GM21360 (cell line): ENCODE data around the gene MTHFS.
A peak's percentile ranks its signal among the peaks of the same experiment; 100 is the strongest.
"Not testable (repeated sequence)": the region's sequence is repeated elsewhere in the genome, so short reads cannot be mapped to it uniquely, and the experiment has no call there.

Experiments used
- ATAC-seq: cut with Tn5 transposase; IDR thresholded peaks from one replicate; pipeline ENCODE4 v1.9.1; 2021; ENCODE audit warnings: mild to moderate bottlenecking, moderate library complexity; ENCODE audit not compliant: unreplicated experiment

The MTHFS gene

DNA sequence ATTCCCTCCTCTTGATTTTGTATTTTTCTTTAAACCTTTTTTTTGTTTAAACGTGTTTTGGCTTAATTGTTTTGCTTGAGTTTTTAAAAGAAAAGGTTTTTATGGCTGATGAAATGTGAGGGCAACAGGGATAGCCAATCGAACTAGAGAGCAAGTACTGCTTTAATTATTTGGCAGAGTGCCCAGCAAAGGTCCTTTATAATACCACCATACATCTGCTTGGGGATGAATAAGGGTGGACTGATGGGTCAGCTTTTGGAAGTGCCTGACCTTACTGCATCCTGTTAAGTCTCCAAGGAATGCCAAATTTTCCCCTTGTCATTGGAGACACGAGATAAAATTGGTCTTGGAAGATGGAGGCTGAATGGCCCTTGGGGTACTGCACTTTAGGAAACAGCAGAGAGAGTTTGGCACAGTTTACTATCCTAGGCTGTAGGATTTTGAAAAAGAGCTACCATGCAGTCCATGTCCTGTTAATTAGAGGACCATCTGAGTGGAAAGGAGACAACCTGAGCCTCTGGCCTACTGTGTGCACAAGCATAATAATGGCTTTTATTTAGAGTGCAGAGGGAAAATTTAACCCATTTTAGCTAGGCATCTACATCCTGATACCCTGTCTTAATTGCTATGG lies 19.8 kb upstream of the MTHFS start:
- ATAC-seq, result no peak

DNA sequence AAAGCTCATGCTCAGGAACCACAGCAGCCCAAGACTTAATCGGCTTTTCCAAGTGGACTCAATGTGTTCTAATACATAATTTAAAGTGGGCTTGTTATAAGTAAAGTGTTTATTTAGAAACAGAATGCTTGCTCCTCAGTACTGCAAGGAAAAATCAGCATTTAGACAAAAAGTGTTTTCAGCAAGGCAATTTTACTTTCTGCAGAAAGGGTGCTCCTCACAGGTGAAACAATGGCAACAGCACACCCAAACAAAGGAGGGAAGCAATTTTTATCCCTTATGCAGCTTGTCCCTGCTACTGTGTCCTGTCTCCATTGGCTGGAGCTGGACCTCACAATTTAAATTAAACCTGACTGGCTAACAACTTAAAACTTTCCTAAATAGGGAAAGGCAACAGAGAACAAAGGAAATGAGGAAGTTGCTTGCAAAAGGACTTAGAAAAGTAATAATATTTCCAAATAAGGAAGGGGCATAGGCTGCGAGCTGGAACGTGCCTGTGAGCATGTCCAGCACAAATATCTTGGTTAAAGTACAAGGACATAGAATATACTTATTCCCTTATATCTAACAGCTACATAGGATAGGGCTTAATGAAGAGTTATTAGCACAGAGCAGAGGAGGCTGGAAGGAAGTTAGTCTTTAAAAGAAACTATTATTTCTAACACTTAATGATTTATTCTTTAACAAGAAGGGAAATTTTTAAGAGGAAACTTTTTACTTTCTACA lies 19.1 kb upstream of the MTHFS start:
- ATAC-seq, result not testable (repeated sequence)

DNA sequence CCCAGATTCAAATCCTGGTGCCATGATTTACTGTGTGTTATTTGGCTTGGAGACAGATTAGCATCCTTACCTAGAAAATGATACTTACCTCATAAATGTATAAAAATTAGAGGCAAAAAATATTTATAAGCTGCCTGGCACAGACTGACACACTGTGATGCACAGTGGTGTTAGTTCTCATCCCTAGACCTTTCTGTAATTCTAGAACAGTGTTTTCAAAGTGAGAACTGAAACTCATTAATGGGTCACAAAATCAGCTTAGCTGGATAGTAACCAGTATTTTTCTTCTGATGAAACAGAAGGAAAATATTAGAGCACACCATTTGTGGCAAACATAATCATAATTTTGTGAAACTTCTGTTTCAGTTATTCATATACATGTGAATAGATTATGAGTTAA lies 17.9 kb upstream of the MTHFS start:
- ATAC-seq, result no peak

DNA sequence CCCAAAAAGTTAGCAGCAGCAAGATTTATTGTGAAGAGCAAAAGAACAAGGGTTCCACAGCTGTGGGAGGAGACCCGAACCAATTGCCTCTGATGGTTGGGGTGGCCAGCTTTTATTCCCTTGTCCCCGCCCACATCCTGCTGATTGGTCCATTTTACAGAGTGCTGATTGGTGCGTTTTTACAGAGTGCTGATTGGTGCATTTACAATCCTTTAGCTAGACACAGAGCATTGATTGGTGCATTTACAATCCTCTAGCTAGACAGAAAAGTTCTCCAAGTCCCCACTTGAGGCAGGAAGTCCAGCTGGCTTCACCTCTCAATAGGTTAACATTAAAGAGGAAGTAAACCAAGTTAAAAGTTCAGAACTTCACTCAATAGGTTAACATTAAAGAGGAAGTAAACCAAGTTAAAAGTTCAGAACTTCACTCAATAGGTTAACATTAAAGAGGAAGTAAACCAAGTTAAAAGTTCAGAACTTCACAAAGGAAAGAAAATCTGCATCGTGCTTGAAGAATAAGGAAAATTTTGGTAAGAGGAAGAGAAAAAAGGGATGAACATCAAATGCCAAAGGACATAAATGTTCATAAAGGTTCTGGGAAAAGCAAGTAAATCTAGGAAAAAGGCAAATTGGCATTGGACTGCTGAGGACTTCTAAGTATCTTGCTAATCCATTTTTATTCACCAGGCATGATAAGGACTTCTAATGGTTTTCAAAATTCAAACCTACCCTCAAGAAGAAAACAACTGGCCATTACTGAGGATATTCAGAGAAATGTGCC lies 12.9 kb upstream of the MTHFS start:
- not testable (repeated sequence) for ATAC-seq

DNA sequence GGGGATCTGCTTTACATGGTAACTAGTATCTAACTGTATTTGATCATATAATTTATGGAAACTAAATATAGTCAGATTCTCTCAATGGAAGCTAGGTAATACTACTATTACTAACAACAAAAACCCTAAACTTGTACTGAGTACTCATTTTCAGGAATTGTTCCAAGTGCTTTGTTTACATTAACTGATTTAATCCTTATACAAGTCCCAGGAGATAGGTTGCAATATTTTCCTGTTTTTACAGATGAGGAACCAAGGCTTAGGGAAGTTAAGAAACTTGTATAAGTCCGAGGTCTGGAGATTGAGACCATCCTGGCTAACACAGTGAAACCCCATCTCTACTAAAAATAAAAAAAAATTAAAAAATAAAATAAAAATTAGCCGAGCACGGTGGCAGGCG lies 7.5 kb upstream of the MTHFS start:
- ATAC-seq, result no peak

DNA sequence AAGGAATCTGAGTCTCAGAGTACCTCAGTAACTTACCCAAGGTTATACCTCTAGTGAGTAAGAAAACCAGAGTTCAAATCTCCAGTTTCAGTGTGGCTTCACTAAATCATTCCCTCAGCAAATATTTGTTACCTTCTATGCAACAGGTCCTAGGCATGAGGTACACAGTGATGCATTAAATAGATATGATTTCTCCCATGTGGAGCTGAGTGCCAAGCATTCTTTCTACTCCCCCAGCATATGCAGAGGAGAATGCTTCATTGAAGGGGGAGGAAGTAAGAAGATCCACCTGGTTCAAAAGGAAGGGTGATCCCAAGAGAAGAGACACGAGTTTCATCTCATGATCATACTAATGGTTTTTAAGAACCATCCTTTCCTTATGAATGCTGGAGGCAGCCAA lies 6.8 kb upstream of the MTHFS start:
- ATAC-seq, result no peak

DNA sequence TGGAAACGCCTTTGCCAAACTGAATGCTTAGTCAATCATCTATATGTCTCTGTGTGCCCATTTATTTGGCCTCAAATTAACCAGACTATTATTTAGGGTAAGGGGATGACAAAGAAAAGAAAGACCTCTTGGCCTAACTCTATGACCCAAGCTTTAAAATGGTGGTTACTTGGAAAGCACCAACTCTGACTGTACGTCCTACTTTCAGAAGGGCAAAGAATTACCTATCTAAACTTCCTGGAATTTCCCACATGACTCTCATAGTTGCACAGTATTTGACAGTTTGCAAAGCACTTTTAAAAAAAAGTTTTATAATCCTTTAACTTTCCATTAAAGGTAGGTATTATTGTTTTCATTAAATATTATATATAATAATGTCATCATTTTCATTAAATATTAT lies 6.3 kb upstream of the MTHFS start:
- no peak for ATAC-seq

DNA sequence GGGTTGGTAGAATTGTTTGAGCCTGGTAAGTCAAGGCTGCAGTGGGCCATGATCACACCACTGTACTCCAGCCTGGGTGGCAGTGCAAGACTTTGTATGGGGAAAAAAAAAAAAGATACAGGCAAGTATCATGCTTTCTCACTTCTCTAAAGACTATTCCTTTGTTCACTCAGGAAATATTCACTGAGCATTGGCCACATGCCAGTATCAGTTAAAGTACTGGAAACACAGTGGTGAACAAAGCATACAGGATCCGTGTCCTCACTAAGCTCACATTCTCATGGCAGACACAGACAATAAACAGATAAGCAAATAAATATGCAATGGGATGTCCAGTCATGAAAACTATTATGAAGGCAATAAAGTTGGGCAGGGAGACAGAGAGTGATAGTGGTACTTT lies 5.1 kb upstream of the MTHFS start:
- no peak for ATAC-seq

DNA sequence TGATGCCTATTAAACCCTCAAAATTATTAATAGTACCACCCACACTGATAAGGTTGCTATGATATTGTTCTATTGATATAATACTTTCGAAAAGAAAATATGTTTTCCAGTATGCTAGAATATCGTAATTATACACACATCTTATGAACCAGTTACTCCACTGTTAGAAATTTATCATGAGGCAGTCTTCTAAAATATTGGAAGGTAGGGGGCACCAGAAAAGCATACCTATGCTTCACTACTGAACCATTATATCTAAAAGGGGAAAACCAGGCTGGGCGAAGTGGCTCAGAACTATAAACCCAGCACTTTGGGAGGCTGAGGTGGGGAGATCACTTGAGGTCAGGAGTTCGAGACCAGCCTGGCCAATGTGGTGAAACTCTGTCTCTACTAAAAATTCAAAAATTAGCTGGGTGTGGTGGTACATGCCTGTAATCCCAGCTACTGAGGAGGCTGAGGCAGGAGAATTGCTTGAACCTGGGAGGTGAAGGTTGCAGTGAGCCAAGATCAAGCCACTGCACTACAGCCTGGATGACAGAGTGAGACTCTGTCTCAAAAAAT lies 4.1 kb upstream of the MTHFS start:
- not testable (repeated sequence) for ATAC-seq

DNA sequence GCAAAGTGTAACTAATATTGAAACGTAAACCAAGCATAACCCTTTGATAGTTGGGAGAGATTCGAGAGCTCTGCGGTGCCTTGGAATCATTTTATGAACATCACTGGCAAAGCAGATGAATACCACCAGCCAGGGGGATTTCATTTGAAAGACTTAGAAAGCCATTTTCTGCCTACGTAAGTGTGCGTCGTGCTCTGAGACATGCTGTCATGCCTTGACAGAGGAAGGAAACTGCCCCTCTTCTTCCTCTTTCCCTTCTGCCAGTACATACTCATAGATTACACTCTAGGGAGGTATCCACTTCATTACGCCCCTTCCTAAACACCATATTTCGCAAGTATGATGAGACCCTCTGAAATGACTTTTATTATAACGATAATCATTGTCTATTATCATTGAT lies 3.3 kb upstream of the MTHFS start:
- ATAC-seq, result no peak

DNA sequence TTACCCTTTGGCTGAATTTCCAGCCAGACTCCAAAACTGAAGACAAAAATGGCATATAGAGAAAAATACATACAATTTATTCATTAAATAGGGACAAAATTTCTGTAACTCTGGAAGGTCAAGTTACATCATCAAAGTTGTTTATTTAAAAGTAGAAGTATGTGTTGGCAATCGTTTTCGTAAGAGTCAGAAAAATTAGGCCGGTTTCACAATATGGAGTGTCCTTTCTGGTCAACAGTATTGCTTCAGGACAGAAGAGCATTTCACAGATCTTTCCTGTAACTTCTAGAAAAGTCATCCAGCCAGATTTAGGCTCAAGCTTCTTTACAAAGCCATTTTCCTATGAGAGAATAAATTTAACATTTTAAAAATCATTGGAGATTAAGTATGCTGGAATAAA lies 2.0 kb upstream of the MTHFS start:
- not testable (repeated sequence) for ATAC-seq

DNA sequence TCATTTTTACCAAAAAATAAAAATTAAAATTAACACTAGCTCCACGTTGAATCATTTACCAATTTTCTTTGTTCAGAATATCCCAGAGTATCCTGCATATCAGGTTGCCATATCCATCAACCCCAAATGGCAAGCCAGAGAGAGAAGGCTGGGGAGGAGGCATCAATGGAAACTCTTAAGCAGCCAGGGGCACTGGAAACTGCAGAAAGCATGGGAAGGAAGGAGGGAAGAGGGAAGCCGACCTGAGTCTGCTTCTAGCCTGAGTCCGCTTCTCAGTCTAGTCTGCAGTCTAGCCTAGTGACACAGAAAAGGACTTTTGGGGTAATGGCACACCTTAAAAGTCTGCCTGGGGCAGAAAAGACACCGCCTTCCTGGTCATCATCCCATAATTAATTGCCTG lies 1.6 kb upstream of the MTHFS start:
- no peak for ATAC-seq

DNA sequence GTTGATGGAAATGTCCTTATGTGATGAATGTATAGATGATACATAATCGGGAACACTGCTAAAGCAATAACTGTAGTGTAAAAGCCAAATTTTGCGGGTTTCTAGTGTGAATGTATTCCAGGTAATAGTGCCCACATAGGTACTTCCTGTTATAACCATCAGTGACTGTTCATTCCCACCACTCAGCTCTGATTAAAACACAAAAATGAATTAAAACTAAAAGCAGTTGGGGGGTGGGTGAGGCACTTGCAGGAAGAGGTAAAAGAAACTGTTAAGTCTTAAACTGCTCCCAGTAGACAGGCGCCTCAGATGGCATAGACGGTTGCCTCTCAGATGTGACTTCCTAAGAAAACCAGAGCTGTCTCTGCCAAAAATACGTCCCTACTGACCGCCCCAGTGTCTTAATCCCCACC lies 893 bp upstream of the MTHFS start:
- ATAC-seq, result no peak

DNA sequence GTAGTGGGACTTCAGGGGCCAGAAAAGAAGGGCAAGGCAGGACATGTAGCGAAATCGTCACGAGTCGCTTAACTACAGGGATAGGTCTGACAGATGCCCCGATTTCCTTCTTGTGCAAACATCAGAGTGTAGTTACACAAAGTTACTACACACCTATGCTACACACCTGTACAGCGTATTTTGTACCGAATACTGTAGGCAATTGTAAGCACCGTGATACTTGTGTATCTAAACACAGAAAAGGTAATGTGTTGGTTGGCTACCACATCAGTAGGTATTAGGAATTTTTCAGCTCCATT lies 515 bp upstream of the MTHFS start:
- no peak for ATAC-seq

DNA sequence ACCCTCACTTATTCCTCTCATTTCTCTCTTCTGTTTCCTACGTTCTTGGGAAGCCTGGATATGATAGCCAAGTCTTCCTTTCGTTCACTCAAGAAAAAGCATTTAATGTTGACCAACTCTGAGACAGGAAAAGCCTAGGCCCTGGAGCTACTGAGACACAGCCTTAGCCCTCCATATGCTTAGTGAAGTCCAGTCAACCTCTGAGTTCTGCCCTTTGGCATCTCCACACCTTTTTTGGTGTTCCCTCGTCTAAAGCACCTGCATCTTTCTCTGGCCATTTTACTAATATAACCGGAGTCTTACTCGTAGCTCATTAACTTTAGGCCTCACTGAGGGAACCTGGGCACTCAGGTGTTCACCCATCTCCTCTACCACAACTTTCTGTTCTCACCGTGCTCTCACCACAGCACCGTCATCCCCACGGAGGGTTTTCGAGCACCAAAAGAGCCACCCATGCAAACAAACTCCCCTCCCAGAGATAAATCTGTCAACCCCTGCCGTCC lies 632 bp downstream of the MTHFS start:
- peak; percentile 18 for ATAC-seq

DNA sequence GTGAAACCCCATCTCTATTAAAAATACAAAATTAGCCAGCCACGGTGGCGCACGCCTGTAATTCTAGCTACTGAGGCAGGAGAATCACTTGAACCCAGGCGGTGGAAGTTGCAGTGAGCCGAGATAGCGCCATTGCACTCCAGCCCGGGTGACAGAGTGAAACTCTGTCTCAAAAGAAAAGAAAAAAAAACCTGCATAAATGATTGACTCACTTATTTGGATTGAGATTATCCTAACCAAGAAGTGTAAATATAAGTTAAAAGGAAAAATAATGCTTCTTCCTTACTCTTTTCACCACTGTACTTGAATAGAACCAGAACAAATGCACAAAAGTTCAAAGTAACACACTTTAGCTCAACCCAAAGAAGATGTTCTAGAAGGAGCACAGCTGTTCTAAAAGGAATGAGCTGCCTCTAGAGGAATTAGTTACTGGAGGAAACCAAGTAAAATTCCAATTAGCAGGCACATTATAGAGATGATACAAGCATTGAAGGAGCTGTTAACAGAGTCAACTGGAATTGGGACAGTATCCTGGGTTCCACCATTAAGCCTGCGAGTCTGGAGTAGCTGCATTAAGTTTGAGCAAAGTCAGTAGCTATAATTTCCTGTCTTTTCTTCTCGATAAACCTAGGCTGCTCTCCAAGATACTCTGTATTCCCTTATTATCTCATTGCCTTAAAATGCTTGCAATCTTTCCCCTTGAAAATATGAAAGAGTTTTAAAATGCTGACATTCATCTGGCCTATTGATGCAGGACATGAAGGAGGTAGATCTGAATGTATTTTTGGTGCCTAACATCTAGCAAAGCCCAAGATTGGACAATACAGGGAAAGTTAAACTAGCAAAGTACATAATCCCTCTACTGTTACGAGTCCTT lies 9.5 kb downstream of the MTHFS start:
- ATAC-seq, result no peak

DNA sequence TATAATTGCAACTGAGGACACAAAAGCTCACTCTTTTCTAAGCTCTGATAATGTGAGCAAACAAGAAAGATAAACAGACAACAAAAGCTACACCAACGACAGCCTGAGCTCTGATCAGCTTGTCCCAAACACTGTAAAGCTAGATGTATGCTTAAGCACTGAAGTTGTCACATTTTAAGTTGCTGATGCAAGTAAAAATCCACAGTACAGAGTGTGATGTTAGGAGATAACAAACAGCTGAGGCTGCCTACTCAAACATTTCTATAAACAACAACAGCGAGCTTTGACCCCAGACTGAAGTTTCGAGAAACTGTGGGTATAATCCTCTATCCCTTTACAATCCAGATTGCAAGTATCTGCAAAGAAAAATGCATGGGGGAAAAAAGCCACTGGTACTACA lies 10.7 kb downstream of the MTHFS start:
- ATAC-seq, result no peak

DNA sequence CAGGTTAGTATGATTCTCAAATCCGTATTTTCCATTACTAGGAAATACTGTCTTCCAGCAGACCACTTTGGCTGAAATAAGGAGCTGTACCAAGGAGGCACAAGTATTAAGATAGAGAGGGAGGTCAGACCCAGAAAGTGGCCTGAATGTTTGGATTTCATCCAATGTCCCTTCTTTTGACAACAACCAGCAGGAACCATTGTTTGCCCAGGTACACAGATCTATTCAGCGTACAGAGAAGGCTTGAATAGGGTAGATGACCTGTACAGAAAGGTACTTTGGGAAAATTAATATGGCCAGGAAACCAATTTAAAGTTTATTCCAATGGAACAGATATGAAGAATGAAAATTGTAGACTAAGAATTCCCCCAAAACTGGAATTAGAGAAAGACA lies 12.6 kb downstream of the MTHFS start:
- ATAC-seq, result no peak

DNA sequence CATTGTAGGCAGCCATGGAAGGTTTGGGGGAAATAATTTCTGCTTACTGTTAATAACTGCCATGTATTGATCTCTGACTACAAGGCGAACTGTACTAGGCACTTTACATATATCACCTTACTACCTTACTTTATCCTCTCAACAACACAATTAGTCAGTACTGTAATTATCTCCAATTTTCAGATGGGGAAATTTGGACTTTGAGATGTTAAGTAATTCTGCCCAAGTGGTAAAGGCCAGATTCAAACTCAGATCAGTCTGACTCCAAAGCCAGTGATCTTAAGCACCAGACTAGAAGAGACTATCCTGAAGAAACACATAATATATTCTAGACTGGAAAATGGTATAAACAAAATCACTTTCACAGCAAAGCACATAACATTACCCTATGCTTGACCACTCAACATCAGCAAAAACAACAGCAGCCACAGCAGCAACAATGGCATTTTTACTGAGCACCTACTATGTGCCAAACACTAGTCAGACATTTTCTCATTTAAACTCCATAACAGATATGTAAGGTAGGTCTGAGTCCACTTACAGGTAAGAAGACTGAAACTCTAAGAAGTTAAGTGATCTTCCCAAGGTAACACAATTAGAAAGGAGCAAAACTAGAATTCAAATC lies 13.1 kb downstream of the MTHFS start:
- no peak for ATAC-seq

DNA sequence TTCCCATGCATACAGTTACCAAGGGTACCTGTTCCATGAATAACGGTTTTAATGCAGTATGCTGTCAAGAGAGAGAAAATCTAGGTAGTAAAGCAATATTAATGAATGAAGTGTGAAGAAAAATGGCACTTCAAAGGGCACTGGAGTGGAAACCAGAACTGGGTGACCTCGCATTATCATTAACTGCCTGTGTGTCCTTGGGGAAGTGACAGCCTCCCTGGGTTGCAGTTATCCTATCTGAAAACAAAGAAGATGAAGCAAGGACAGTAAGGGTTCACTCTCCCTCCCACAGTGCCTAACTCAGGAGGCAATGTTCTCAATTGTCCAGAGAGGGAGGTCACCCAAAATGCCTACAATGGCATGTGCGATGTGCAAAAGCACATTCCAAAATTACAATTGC lies 15.1 kb downstream of the MTHFS start:
- ATAC-seq, result no peak
